ENCODE results near the gene PGF.

Gene PGF

DNA sequence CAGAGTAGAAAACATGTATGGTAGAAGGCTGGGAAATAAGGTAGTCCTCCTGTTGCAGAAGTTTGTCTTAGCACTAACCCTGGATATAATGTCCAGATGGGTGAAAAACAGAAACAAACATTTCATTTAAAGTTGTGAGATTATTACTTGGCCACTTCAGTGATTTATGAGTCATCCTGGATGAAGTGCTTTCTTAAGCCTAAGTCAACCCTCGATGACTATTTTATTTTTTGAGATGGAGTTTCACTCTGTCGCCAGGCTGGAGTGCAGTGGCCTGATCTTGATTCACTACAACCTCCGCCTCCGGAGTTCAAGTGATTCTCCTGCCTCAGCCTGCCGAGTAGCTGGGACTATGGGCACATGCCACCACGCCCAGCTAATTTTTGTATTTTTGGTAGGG lies 63.5 kb downstream of the PGF start:
- DNase-seq, result no peak
